Nephron (organoid): Measurements from ENCODE around the gene PRKAG2.

ENCODE experiments used
- H3K27ac Mint-ChIP-seq, 3 experiments: 2 replicates each; pipeline ENCODE4 v1.8.0; 2020; ENCODE audit warnings: mixed read lengths in 3 of 3, mild to moderate bottlenecking in 2 of 3, moderate library complexity in 1 of 3
- H3K27me3 Mint-ChIP-seq: 2 replicates; pipeline ENCODE4 v1.8.0; 2021; ENCODE audit warnings: low read depth, mild to moderate bottlenecking, moderate library complexity, mixed read lengths
- H3K36me3 Mint-ChIP-seq: 2 replicates; pipeline ENCODE4 v1.8.0; 2020; ENCODE audit warnings: low read depth, mixed read lengths
- H3K4me1 Mint-ChIP-seq: 2 replicates; pipeline ENCODE4 v1.8.0; 2020; ENCODE audit warnings: mixed read lengths
- H3K4me3 Mint-ChIP-seq, 3 experiments: 2 replicates each; pipeline ENCODE4 v1.8.0; 2020; ENCODE audit warnings: mild to moderate bottlenecking in 3 of 3, mixed read lengths in 3 of 3, moderate library complexity in 2 of 3
- H3K9me3 Mint-ChIP-seq: 2 replicates; pipeline ENCODE4 v1.8.0; 2020; ENCODE audit warnings: mixed read lengths
- TF ChIP-seq, protein P1 (sequence below), 3 experiments: fragments of 200-600 bp; sonication (generic); IDR thresholded peaks; one replicate each; pipeline ENCODE4 v1.5.0; 2021; ENCODE audit warnings: antibody characterized with exemption in 3 of 3; ENCODE audit not compliant: unreplicated experiment in 3 of 3

PRKAG2 gene

DNA sequence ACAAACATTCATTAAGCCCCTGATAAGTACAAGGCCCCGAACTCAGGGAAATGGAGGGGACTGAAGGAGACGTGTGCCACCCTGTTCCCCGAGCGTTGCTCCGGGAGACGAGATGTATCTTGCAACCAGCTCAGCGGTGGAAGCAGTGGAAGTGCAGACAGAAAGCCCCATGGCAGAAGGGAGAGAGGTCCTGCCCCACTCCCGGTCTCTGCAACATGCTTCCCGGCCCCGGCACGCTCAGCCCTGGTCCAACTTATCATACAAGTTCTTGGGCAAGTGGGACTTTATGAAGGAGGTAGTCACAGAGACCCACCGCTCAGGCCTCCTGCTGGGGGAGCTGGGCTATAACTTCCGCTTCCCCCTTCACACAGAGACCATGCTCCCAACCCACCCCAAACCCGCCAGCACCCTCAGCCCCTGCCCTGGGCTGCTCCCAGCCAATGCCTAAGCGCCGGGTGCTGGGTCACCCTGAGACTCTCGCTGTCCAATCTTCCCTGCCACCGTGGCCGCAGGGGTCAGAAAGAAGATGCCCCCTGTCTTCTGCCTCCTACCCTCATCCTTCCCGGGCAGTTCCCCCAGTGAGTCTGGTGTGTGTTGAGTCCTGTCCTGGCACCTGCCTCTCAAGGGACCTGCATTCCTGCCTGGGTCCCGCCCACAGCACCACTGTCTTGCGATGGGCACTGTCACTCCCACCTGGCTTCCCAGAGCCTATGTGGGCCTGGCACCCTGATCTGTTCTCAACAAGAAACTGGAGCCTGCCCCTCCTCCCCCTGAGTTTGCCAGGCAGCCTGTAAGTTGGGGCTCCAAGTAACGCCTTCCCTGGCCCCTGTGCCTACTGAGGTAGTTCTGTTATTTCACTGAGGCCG is 157.7 kb downstream of the PRKAG2 start:
- TF ChIP-seq, protein P1, sequence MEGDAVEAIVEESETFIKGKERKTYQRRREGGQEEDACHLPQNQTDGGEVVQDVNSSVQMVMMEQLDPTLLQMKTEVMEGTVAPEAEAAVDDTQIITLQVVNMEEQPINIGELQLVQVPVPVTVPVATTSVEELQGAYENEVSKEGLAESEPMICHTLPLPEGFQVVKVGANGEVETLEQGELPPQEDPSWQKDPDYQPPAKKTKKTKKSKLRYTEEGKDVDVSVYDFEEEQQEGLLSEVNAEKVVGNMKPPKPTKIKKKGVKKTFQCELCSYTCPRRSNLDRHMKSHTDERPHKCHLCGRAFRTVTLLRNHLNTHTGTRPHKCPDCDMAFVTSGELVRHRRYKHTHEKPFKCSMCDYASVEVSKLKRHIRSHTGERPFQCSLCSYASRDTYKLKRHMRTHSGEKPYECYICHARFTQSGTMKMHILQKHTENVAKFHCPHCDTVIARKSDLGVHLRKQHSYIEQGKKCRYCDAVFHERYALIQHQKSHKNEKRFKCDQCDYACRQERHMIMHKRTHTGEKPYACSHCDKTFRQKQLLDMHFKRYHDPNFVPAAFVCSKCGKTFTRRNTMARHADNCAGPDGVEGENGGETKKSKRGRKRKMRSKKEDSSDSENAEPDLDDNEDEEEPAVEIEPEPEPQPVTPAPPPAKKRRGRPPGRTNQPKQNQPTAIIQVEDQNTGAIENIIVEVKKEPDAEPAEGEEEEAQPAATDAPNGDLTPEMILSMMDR (IDR thresholded peaks at IDR 0.05; ENCODE audit: unreplicated experiment in 3 of 3), result no peak
- Mint-ChIP-seq H3K27me3 (peaks cover 26% of the 10 kb centered on the region), H3K9me3 (no peaks in the 10 kb centered on the region), H3K4me3 (no peak overlapping the region), H3K27ac (peak overlapping the region in 1 of 3 experiments; percentile 11), H3K36me3 (no peaks in the 10 kb centered on the region), H3K4me1 (peaks cover 23% of the 10 kb centered on the region)

DNA sequence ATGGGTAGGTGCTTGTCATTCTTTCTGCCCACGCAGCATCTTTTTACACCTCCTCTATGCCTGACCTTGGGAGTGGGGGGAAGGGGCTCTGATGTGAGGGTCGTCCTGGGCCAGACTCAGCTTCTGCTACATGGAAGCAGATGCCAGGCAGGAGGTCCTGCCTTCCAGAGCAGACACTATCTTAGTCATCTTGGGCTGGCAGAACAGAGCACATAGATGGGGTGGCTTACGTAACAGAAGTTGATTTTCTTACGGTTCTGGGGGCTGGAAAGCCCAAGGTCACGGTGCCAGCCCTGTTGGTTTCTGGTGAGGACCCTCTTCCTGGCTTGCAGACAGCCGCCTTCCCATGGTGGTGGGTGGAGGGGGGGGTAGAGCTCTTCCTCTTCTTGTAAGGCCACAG is 159.0 kb downstream of the PRKAG2 start:
- Mint-ChIP-seq H3K4me1 (peaks cover 23% of the 10 kb centered on the region), H3K27me3 (peaks cover 24% of the 10 kb centered on the region), H3K36me3 (no peaks in the 10 kb centered on the region), H3K27ac (no peak overlapping the region), H3K9me3 (no peaks in the 10 kb centered on the region), H3K4me3 (no peak overlapping the region)
- TF ChIP-seq, protein P1 (IDR thresholded peaks at IDR 0.05; ENCODE audit: unreplicated experiment in 3 of 3), result no peak

DNA sequence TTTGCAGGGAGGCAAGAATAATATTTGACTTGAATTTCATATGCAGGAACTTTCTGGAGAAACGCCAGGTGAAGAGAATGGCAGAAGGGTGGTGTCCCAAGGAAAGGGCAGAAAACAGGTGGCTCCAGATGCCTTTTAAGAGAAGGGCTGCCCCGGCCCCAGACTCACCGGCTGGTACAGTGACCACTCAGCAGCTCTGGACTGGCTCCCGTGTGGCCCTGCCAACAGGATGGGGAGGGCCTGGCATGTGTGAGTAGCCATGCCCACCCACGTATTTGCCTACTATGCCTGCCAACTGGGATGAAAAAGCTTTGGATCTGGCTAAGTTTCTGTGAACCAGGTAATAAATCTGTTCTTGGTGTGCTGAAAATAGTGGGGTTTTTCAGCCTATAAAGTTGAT is 159.5 kb downstream of the PRKAG2 start:
- Mint-ChIP-seq H3K9me3 (no peaks in the 10 kb centered on the region), H3K27ac (peak overlapping the region in 1 of 3 experiments; percentile 57), H3K4me1 (peaks cover 23% of the 10 kb centered on the region), H3K4me3 (no peak overlapping the region), H3K27me3 (peaks cover 19% of the 10 kb centered on the region), H3K36me3 (no peaks in the 10 kb centered on the region)
- TF ChIP-seq, protein P1 (IDR thresholded peaks at IDR 0.05; ENCODE audit: unreplicated experiment in 3 of 3), result no peak

DNA sequence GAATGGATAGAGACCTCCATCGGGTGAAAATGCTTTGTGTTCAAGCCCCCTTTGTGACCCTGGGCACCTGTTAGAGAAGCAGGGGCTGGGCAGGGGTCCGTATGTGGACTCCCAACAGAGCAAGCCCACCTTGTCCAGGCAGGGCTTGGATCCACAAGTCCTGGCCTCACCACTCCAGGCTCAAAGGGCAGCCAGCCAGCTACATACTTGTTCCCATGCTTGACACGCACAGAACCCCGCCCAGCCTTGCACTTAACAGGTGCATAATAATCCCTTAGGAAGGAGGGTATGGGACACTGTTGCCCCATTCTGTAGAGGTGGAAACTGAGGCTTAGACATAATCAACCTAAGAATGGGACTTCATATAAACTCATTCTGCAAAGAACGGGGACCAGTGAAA is 160.6 kb downstream of the PRKAG2 start:
- H3K4me3 Mint-ChIP-seq, result no peak overlapping the region
- TF ChIP-seq, protein P1 (IDR thresholded peaks at IDR 0.05; ENCODE audit: unreplicated experiment in 3 of 3), result no peak
- peak overlapping the region in 1 of 3 experiments; percentile 80 for H3K27ac Mint-ChIP-seq
- H3K4me1 Mint-ChIP-seq, result peaks cover 23% of the 10 kb centered on the region
- H3K36me3 Mint-ChIP-seq, result no peaks in the 10 kb centered on the region
- peaks cover 17% of the 10 kb centered on the region for H3K27me3 Mint-ChIP-seq
- H3K9me3 Mint-ChIP-seq, result no peaks in the 10 kb centered on the region

DNA sequence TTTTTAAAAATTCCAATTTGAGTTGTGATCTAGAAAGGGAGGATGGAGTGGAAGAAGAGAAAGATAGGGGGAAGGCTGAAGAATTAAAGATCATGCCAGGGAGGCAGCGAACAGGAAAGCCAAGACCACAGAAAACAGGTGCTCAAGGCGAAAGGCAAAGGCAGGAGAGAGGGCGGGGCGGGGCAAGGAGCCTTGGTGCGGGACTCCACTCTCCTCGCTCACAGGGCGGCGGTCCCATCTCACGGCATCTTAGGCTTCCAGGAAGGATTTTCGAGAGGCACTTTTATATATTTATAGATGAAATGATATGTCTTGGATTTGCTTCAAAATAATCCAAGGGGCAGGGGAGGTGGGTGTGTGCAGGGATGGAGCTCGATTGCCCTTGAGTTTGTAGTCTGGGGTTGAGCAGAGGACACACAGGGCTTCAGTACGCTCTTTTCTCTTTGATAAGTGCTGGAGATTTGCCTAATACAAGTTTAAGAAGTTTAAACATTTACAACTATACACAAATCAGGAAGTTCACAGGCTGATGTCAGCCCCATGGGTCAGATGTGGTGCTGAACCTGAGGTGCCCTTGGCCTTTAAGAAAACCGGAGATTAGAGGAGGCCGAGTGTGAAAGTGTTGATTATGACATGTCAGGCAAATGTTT is 161.1 kb downstream of the PRKAG2 start:
- peaks cover 17% of the 10 kb centered on the region for H3K27me3 Mint-ChIP-seq
- H3K27ac Mint-ChIP-seq, result peak overlapping the region in 1 of 3 experiments; percentile 80
- H3K36me3 Mint-ChIP-seq, result no peaks in the 10 kb centered on the region
- H3K4me3 Mint-ChIP-seq, result no peak overlapping the region
- TF ChIP-seq, protein P1 (IDR thresholded peaks at IDR 0.05; ENCODE audit: unreplicated experiment in 3 of 3), result no peak
- H3K9me3 Mint-ChIP-seq, result no peaks in the 10 kb centered on the region
- H3K4me1 Mint-ChIP-seq, result peaks cover 23% of the 10 kb centered on the region
